Liver (tissue), 3 donors: Measurements from ENCODE around the gene DIP2B.

ENCODE experiments used
- ATF3 ChIP-seq: IDR thresholded peaks from 2 replicates; pipeline ENCODE4 v1.6.1; 2016; ENCODE audit warnings: antibody characterized with exemption
- CTCF ChIP-seq: fragments of 150-350 bp; IDR thresholded peaks from 2 replicates; pipeline ENCODE4 v1.5.1; 2017; ENCODE audit warnings: improper control_type of control experiment, low read depth, low read length; ENCODE audit not compliant: missing input control
- EGR1 ChIP-seq, 2 donors: IDR thresholded peaks; 2 replicates each; pipeline ENCODE4 v1.6.1; 2016 to 2018; ENCODE audit warnings: antibody characterized with exemption in 2 of 2, low read depth in 2 of 2
- JUND ChIP-seq, 2 donors: IDR thresholded peaks; 2 replicates each; pipeline ENCODE4 v1.6.1; 2016; ENCODE audit warnings: antibody characterized with exemption in 2 of 2
- MAX ChIP-seq: IDR thresholded peaks from 2 replicates; pipeline ENCODE4 v1.6.1; 2016; ENCODE audit warnings: antibody characterized with exemption
- ZBTB33 ChIP-seq: IDR thresholded peaks from 2 replicates; pipeline ENCODE4 v1.6.1; 2016; ENCODE audit warnings: antibody characterized with exemption
- donor health status: healthy.
- donor health status: healthy.

GRCh38 chr12:50699154-50699553, 194.4 kb downstream of the DIP2B start:
- no peak for TF ChIP-seq ATF3
- peak; percentile 34 for TF ChIP-seq MAX
- no peak for TF ChIP-seq ZBTB33
- TF ChIP-seq EGR1 (IDR thresholded peaks at IDR 0.05; ENCODE audit: low read depth in 2 of 2): no peak
- no peak for TF ChIP-seq CTCF
- TF ChIP-seq JUND (IDR thresholded peaks at IDR 0.05): peak; percentile 45
